ENCODE measurements around the gene OR3A1.
"Not testable (repeated sequence)": the region's sequence is repeated elsewhere in the genome, so short reads cannot be mapped to it uniquely, and the experiment has no call there.

The OR3A1 gene

GRCh38 chr17:3271072-3271848 lies 26.9 kb downstream of the OR3A1 start:
- H2AFZ ChIP-seq (ENCODE audit: low read depth), result no peak overlapping the region

GRCh38 chr17:3260600-3260999 lies 37.6 kb downstream of the OR3A1 start:
- H4K20me1 ChIP-seq (ENCODE audit: insufficient read depth), result no peaks in the 10 kb centered on the region
- H3K4me2 ChIP-seq, result no peak overlapping the region
- no peaks in the 10 kb centered on the region for H3K36me3 ChIP-seq (ENCODE audit: insufficient read depth)
- no peak overlapping the region for H2AFZ ChIP-seq (ENCODE audit: low read depth)
- no peak overlapping the region for H3K9ac ChIP-seq
- no peak overlapping the region for H3K27ac ChIP-seq
- no peak for TF ChIP-seq CTCF (conservative IDR thresholded peaks at IDR 0.05; ENCODE audit: low read depth, low read length)
- no peaks in the 10 kb centered on the region for H3K79me2 ChIP-seq (ENCODE audit: insufficient read depth, low read depth)
- H3K4me1 ChIP-seq (ENCODE audit: low read depth, poor library complexity, severe bottlenecking), result no peaks in the 10 kb centered on the region
- H3K27me3 ChIP-seq (ENCODE audit: insufficient read depth, low read depth), result no peaks in the 10 kb centered on the region
- no peak overlapping the region for H3K4me3 ChIP-seq (IDR thresholded peaks at IDR 0.05; ENCODE audit: insufficient read depth, low read depth, low read length)

More at GRCh38 chr17:3271072-3271848, 26.9 kb downstream of the OR3A1 start:
- no peaks in the 10 kb centered on the region for H3K79me2 ChIP-seq (ENCODE audit: insufficient read depth, low read depth)
- TF ChIP-seq CTCF (conservative IDR thresholded peaks at IDR 0.05; ENCODE audit: low read depth, low read length), result no peak
- no peak overlapping the region for H3K4me3 ChIP-seq (IDR thresholded peaks at IDR 0.05; ENCODE audit: insufficient read depth, low read depth, low read length)
- no peak overlapping the region for H3K9ac ChIP-seq
- H3K4me2 ChIP-seq, result no peak overlapping the region
- H3K36me3 ChIP-seq (ENCODE audit: insufficient read depth), result no peaks in the 10 kb centered on the region
- H3K27me3 ChIP-seq (ENCODE audit: insufficient read depth, low read depth), result no peaks in the 10 kb centered on the region
- no peaks in the 10 kb centered on the region for H3K4me1 ChIP-seq (ENCODE audit: low read depth, poor library complexity, severe bottlenecking)
- H3K27ac ChIP-seq, result no peak overlapping the region
- H4K20me1 ChIP-seq (ENCODE audit: insufficient read depth), result no peaks in the 10 kb centered on the region

GRCh38 chr17:3260163-3260562 lies 38.0 kb downstream of the OR3A1 start:
- Histone ChIP-seq H3K9ac (no peak overlapping the region), H3K27me3 (ENCODE audit: insufficient read depth, low read depth) (no peaks in the 10 kb centered on the region)
- no peak for TF ChIP-seq CTCF (conservative IDR thresholded peaks at IDR 0.05; ENCODE audit: low read depth, low read length)

GRCh38 chr17:3256575-3256974 lies 41.6 kb downstream of the OR3A1 start:
- H3K4me1 ChIP-seq (ENCODE audit: low read depth, poor library complexity, severe bottlenecking), result no peaks in the 10 kb centered on the region
- no peak overlapping the region for H3K27ac ChIP-seq
- no peak for TF ChIP-seq CTCF (conservative IDR thresholded peaks at IDR 0.05; ENCODE audit: low read depth, low read length)
- H3K36me3 ChIP-seq (ENCODE audit: insufficient read depth), result no peaks in the 10 kb centered on the region
- no peak overlapping the region for H3K9ac ChIP-seq
- no peaks in the 10 kb centered on the region for H3K79me2 ChIP-seq (ENCODE audit: insufficient read depth, low read depth)
- H4K20me1 ChIP-seq (ENCODE audit: insufficient read depth), result no peaks in the 10 kb centered on the region
- H3K4me3 ChIP-seq (IDR thresholded peaks at IDR 0.05; ENCODE audit: insufficient read depth, low read depth, low read length), result no peak overlapping the region
- no peak overlapping the region for H2AFZ ChIP-seq (ENCODE audit: low read depth)
- no peaks in the 10 kb centered on the region for H3K27me3 ChIP-seq (ENCODE audit: insufficient read depth, low read depth)
- no peak overlapping the region for H3K4me2 ChIP-seq

More at GRCh38 chr17:3260163-3260562, 38.0 kb downstream of the OR3A1 start:
- no peaks in the 10 kb centered on the region for H3K79me2 ChIP-seq (ENCODE audit: insufficient read depth, low read depth)
- no peak overlapping the region for H2AFZ ChIP-seq (ENCODE audit: low read depth)
- no peaks in the 10 kb centered on the region for H3K4me1 ChIP-seq (ENCODE audit: low read depth, poor library complexity, severe bottlenecking)
- no peak overlapping the region for H3K27ac ChIP-seq
- no peaks in the 10 kb centered on the region for H4K20me1 ChIP-seq (ENCODE audit: insufficient read depth)
- H3K4me2 ChIP-seq, result no peak overlapping the region
- H3K36me3 ChIP-seq (ENCODE audit: insufficient read depth), result no peaks in the 10 kb centered on the region
- H3K4me3 ChIP-seq (IDR thresholded peaks at IDR 0.05; ENCODE audit: insufficient read depth, low read depth, low read length), result no peak overlapping the region

- H3K36me3 ChIP-seq (ENCODE audit: insufficient read depth); H3K27me3 ChIP-seq (ENCODE audit: insufficient read depth, low read depth); H3K9ac ChIP-seq: not testable (repeated sequence)
Measured at GRCh38 chr17:3249013-3249412, 49.1 kb downstream of the OR3A1 start.

GRCh38 chr17:3244841-3245240 lies 53.3 kb downstream of the OR3A1 start:
- not testable (repeated sequence) for H4K20me1 ChIP-seq (ENCODE audit: insufficient read depth); H2AFZ ChIP-seq (ENCODE audit: low read depth); H3K4me2 ChIP-seq; H3K27me3 ChIP-seq (ENCODE audit: insufficient read depth, low read depth); H3K27ac ChIP-seq; H3K9ac ChIP-seq; H3K4me3 ChIP-seq (IDR thresholded peaks at IDR 0.05; ENCODE audit: insufficient read depth, low read depth, low read length); H3K36me3 ChIP-seq (ENCODE audit: insufficient read depth); H3K4me1 ChIP-seq (ENCODE audit: low read depth, poor library complexity, severe bottlenecking); H3K79me2 ChIP-seq (ENCODE audit: insufficient read depth, low read depth)

More at GRCh38 chr17:3249013-3249412, 49.1 kb downstream of the OR3A1 start:
- not testable (repeated sequence) for H3K4me1 ChIP-seq (ENCODE audit: low read depth, poor library complexity, severe bottlenecking); H3K4me2 ChIP-seq; H3K27ac ChIP-seq; H3K4me3 ChIP-seq (IDR thresholded peaks at IDR 0.05; ENCODE audit: insufficient read depth, low read depth, low read length); H4K20me1 ChIP-seq (ENCODE audit: insufficient read depth); H2AFZ ChIP-seq (ENCODE audit: low read depth); H3K79me2 ChIP-seq (ENCODE audit: insufficient read depth, low read depth)

GRCh38 chr17:3241044-3241443 lies 57.1 kb downstream of the OR3A1 start:
- H3K9ac ChIP-seq; H3K4me3 ChIP-seq (IDR thresholded peaks at IDR 0.05; ENCODE audit: insufficient read depth, low read depth, low read length); H3K4me2 ChIP-seq; H3K4me1 ChIP-seq (ENCODE audit: low read depth, poor library complexity, severe bottlenecking); H4K20me1 ChIP-seq (ENCODE audit: insufficient read depth); H3K36me3 ChIP-seq (ENCODE audit: insufficient read depth); H3K79me2 ChIP-seq (ENCODE audit: insufficient read depth, low read depth); H3K27ac ChIP-seq; H2AFZ ChIP-seq (ENCODE audit: low read depth); H3K27me3 ChIP-seq (ENCODE audit: insufficient read depth, low read depth): not testable (repeated sequence)
